Measurements from ENCODE around the gene LSAMP. TPM values are rescaled to one million over a fixed set of nuclear protein-coding genes. Genes with fewer than 3 reads are reported as not detected.

LSAMP gene
- total RNA-seq, 2 experiments from 2014 or later: not detected

DNA sequence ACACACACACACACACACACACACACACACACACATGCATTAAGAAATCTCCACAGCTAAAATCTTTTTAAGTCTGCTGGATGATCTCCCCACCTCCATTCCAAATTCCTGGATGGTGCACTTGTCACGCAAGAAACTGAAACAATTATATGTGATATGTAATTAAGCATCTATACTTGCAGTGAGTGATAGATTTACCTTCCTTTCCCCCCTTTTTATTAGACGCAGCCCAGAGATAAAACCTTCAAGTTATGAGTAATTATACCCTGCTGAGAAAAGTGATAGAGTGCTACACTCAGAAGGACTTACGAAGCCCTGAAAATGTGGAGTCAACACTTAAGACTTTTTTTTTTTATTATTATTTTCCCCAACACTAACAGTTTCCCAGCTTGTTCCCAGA is 255.2 kb downstream of the LSAMP start:
- Mint-ChIP-seq H3K36me3 (ENCODE audit: low read depth) (no peaks in the 10 kb centered on the region), H3K4me1 (ENCODE audit: low read depth) (no peaks in the 10 kb centered on the region), H3K27me3 (no peaks in the 10 kb centered on the region), H3K9me3 (no peaks in the 10 kb centered on the region), H3K4me3 (no peak overlapping the region), H3K27ac (no peak overlapping the region)
- CTCF ChIA-PET: no interaction called here
- intact Hi-C loops (cut with micrococcal nuclease): no loop called here
- ATAC-seq (no peak), DNase-seq (no peak)
- TF ChIP-seq, protein P1, sequence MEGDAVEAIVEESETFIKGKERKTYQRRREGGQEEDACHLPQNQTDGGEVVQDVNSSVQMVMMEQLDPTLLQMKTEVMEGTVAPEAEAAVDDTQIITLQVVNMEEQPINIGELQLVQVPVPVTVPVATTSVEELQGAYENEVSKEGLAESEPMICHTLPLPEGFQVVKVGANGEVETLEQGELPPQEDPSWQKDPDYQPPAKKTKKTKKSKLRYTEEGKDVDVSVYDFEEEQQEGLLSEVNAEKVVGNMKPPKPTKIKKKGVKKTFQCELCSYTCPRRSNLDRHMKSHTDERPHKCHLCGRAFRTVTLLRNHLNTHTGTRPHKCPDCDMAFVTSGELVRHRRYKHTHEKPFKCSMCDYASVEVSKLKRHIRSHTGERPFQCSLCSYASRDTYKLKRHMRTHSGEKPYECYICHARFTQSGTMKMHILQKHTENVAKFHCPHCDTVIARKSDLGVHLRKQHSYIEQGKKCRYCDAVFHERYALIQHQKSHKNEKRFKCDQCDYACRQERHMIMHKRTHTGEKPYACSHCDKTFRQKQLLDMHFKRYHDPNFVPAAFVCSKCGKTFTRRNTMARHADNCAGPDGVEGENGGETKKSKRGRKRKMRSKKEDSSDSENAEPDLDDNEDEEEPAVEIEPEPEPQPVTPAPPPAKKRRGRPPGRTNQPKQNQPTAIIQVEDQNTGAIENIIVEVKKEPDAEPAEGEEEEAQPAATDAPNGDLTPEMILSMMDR (IDR thresholded peaks at IDR 0.05): no peak
- POLR2A ChIA-PET: no interaction called here

DNA sequence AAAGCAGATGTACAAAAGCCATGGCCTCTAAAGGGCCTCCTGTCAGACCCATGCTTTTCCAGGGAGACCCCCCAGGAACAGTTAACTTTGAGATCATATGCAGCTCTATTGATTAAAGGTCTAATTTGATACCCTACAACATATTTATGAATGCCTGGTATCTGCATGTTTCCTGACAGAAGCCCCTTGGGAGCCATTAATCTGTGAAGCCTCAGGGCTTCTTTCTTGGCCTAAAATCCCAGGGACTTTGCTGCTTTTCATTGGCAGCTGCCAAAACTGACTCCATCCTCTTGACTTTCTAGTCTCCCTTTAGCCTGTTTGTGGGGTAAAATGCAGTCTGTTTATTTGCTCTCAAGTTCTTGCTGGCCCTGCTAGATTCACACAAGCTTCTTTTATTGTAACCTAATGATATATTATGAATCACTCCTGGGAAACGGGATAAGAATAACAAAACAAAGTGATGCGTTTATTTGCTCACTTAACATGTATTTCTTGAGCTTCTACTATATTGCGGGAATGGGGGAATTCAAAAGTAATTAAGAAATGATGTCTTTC is 257.0 kb downstream of the LSAMP start:
- POLR2A ChIA-PET: no interaction called here
- TF ChIP-seq, protein P1 (IDR thresholded peaks at IDR 0.05): no peak

DNA sequence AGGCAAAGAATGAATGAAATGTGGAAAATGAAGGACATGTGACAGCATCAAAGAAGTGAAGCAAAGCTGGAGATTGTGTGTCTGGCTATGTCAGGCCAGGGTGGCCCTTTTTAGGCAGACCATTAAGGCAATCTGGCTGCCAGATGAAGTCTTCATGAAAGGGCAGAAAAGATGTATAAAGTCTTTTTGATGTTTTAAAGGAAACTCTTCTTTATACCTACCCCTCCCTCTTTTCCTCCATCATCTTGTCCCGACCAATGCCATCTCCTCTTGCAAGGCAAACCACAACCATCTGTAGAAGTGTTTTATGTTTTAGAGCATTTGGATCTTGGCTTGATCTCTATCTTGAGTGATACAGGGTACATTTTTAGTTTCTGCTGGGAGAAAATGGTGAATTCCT is 259.2 kb downstream of the LSAMP start:
- no peak overlapping the region for H3K27ac Mint-ChIP-seq
- ATAC-seq (no peak), DNase-seq (no peak)
- H3K27me3 Mint-ChIP-seq: no peaks in the 10 kb centered on the region
- H3K9me3 Mint-ChIP-seq: no peaks in the 10 kb centered on the region
- TF ChIP-seq, protein P1 (IDR thresholded peaks at IDR 0.05): no peak
- H3K4me3 Mint-ChIP-seq: no peak overlapping the region
- POLR2A ChIA-PET: no interaction called here
- CTCF ChIA-PET: interaction anchor here (1.1 kb wide), 1 partner anchor 10 kb away, joined by 4 read pairs; no protein-coding TSS in a partner anchor
- no peaks in the 10 kb centered on the region for H3K36me3 Mint-ChIP-seq (ENCODE audit: low read depth)
- no peaks in the 10 kb centered on the region for H3K4me1 Mint-ChIP-seq (ENCODE audit: low read depth)
- intact Hi-C loops (cut with micrococcal nuclease): no loop called here

More for the DNA sequence above, 257.0 kb downstream of the LSAMP start:
- no peak for DNase-seq
- ATAC-seq: no peak
- H3K27ac Mint-ChIP-seq: no peak overlapping the region
- H3K4me3 Mint-ChIP-seq: no peak overlapping the region
- no peaks in the 10 kb centered on the region for H3K4me1 Mint-ChIP-seq (ENCODE audit: low read depth)
- no peaks in the 10 kb centered on the region for H3K27me3 Mint-ChIP-seq
- CTCF ChIA-PET: no interaction called here
- H3K36me3 Mint-ChIP-seq (ENCODE audit: low read depth): no peaks in the 10 kb centered on the region
- no peaks in the 10 kb centered on the region for H3K9me3 Mint-ChIP-seq
- intact Hi-C loops (cut with micrococcal nuclease): no loop called here

DNA sequence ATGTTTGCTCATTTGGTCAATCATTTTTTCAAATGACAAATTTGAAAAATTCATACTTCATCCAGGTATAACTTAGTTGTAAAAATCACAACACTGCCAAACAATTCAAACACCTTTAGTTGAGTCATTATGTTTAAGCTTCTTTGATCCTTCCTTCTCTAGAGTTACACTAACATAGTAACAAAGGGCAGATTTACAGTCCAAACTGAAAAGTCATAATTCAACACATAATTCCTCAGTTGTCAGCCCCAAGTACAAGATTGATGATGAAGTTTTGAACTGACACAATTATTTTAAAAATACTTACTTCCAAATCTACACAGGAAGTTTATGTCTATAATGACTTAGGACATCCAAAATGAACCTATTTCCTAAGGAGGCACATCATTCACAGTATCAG is 264.1 kb downstream of the LSAMP start:
- H3K27ac Mint-ChIP-seq: no peak overlapping the region
- H3K27me3 Mint-ChIP-seq: no peaks in the 10 kb centered on the region
- no peak for ATAC-seq
- POLR2A ChIA-PET: no interaction called here
- no peaks in the 10 kb centered on the region for H3K9me3 Mint-ChIP-seq
- no peak overlapping the region for H3K4me3 Mint-ChIP-seq
- CTCF ChIA-PET: no interaction called here
- intact Hi-C loops (cut with micrococcal nuclease): no loop called here
- H3K4me1 Mint-ChIP-seq (ENCODE audit: low read depth): no peaks in the 10 kb centered on the region
- TF ChIP-seq, protein P1 (IDR thresholded peaks at IDR 0.05): no peak
- no peaks in the 10 kb centered on the region for H3K36me3 Mint-ChIP-seq (ENCODE audit: low read depth)
- no peak for DNase-seq

DNA sequence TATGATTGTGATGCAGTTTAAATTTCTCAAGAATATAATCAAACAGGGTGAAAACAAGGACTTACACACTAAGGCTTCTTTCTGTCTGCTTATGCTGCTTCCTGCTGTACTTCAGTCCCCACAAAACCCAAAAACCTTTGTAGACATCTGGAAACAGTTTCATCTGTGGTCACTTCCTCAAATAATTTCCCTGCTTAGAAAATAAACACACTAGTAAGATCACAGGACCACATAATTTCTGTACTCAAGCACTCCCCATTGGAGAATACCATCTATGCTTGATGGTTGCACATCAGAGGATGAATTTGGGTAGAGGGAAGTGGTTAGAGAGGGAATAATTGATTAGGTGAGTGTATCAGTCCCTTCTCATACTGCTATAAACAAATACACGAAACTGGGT is 266.2 kb downstream of the LSAMP start:
- Mint-ChIP-seq H3K4me1 (ENCODE audit: low read depth) (no peaks in the 10 kb centered on the region), H3K36me3 (ENCODE audit: low read depth) (no peaks in the 10 kb centered on the region), H3K9me3 (no peaks in the 10 kb centered on the region), H3K4me3 (no peak overlapping the region), H3K27ac (no peak overlapping the region), H3K27me3 (no peaks in the 10 kb centered on the region)
- TF ChIP-seq, protein P1 (IDR thresholded peaks at IDR 0.05): no peak
- ChIA-PET POLR2A (no interaction called here), CTCF (no interaction called here)
- ATAC-seq (no peak), DNase-seq (no peak)
- intact Hi-C loops (cut with micrococcal nuclease): no loop called here

All from activated CD8-positive, alpha-beta T cell treated with anti-CD3 and anti-CD28 coated beads for 36 hours (primary cell).